Stomach (tissue), 9 donors: ENCODE results near the gene ARMC3. TPM values are rescaled to one million over a fixed set of nuclear protein-coding genes. Genes with fewer than 3 reads are reported as not detected.
"Not testable (repeated sequence)": the region's sequence is repeated elsewhere in the genome, so short reads cannot be mapped to it uniquely, and the experiment has no call there.

Source experiments
- DNase-seq, 2 donors: peaks; one replicate each; pipeline versions ENCODE4 v3.0.0 to v3.0.0-alpha.2; 2013 to 2019
- H3K27ac ChIP-seq, 5 donors: fragments of 200-600 bp in 4 of 5; sonication (generic) in 4 of 5; one replicate each; pipeline ENCODE4 v1.5.1; 2013 to 2019; ENCODE audit warnings: mild to moderate bottlenecking in 1 of 5, moderate library complexity in 1 of 5
- H3K27me3 ChIP-seq, 3 donors: fragments of 200-600 bp; sonication (generic); one replicate each; pipeline ENCODE4 v1.5.1; 2017 to 2019; ENCODE audit warnings: mixed run types in 1 of 3
- H3K36me3 ChIP-seq, 4 donors: fragments of 200-600 bp; sonication (generic); 1 replicate in 3 of 4; 2 replicates in 1 of 4; pipeline ENCODE4 v1.5.1; 2016 to 2019
- H3K4me1 ChIP-seq, 4 donors: fragments of 200-600 bp; sonication (generic); one replicate each; pipeline ENCODE4 v1.5.1; 2016 to 2019
- H3K4me3 ChIP-seq, 4 donors: fragments of 200-600 bp; sonication (generic) in 3 of 4; one replicate each; pipeline ENCODE4 v1.5.1; 2016 to 2019; ENCODE audit warnings: mild to moderate bottlenecking in 1 of 4
- H3K9me3 ChIP-seq, 4 donors: fragments of 200-600 bp; sonication (generic); one replicate each; pipeline ENCODE4 v1.5.1; 2016 to 2019
- CTCF ChIP-seq, 7 experiments: fragments of 450-650 bp in 4 of 7; fragments of 200-600 bp in 3 of 7; sonication (generic) in 3 of 7; IDR thresholded peaks; one replicate each; pipeline ENCODE4 v1.5.1; 2016 to 2019; ENCODE audit warnings: antibody characterized with exemption in 7 of 7, control low read depth in 2 of 7, mild to moderate bottlenecking in 1 of 7
- EP300 ChIP-seq: sonication (generic); formaldehyde crosslinking; IDR thresholded peaks from one replicate; pipeline ENCODE4 v1.6.1; 2017; ENCODE audit warnings: antibody characterized with exemption
- POLR2A ChIP-seq, 4 donors: fragments of 450-650 bp; IDR thresholded peaks; one replicate each; pipeline ENCODE4 v1.6.1; 2016; ENCODE audit warnings: antibody characterized with exemption in 4 of 4, control low read depth in 2 of 4, mild to moderate bottlenecking in 1 of 4, moderate library complexity in 1 of 4
- POLR2AphosphoS5 ChIP-seq, 3 donors: sonication (generic); formaldehyde crosslinking; IDR thresholded peaks; one replicate each; pipeline ENCODE4 v1.6.1; 2016; ENCODE audit warnings: antibody characterized with exemption in 3 of 3
- WGBS, 5 donors: extraction: QIAGEN DNeasy Blood & Tissue Kit in 3 of 5; methylation state at CpG; one replicate each; pipeline versions ENCODE4 v1.1.5 to v1.1.7; 2013 to 2018; 5-methylcytosine and 5-hydroxymethylcytosine counted together
- intact Hi-C: fragments of 100-400 bp; cut with DNase I; formaldehyde crosslinking; loops from one replicate; pipeline ENCODE4 v1.15.1; 2023; ENCODE audit warnings: low total_unique reads
- polyA plus RNA-seq, 3 donors: library from polyadenylated mRNA; stranded (reverse); fragments of 200-250 nt; gene quantifications; one replicate each; pipeline ENCODE4 v1.2.3, GENCODE V29; 2013
- total RNA-seq, 5 donors: library from RNA; depleted of rRNA; stranded (reverse); fragments of >200 nt; gene quantifications; one replicate each; pipeline versions ENCODE4 v1.1.0 to v1.2.3, GENCODE V29; 2014 to 2016
- donor health status: healthy with polysubstance abuse.
- donor health status: Bipolar disorder and iron deficiency.
- donor health status: healthy.

ARMC3 gene
- total and polyA plus RNA-seq, 8 donors = not detected

- intact Hi-C loops = no loop called here
- Histone ChIP-seq H3K27ac (no peak overlapping the region), H3K9me3 (no peaks in the 10 kb centered on the region), H3K36me3 (no peaks in the 10 kb centered on the region), H3K4me3 (no peak overlapping the region), H3K27me3 (no peaks in the 10 kb centered on the region), H3K4me1 (peaks cover 13 to 38% (median 23%) of the 10 kb centered on the region in 4 donors)
- TF ChIP-seq POLR2AphosphoS5 (IDR thresholded peaks at IDR 0.05) = peak in 1 of 3 donors; percentile 8
- peak in 4 of 7 experiments; percentile 69 to 80 (median 73) for TF ChIP-seq CTCF (IDR thresholded peaks at IDR 0.05)
- TF ChIP-seq EP300 = no peak
- TF ChIP-seq POLR2A (IDR thresholded peaks at IDR 0.05) = no peak
- 50 to 59% (median 52%) methylated on average over 16 of the region's 16 CpGs for WGBS, 5 donors
- peak; percentile 90 to 91 for DNase-seq
Measured at GRCh38 chr10:23067939-23068775, 140.3 kb downstream of the ARMC3 start.

DNA sequence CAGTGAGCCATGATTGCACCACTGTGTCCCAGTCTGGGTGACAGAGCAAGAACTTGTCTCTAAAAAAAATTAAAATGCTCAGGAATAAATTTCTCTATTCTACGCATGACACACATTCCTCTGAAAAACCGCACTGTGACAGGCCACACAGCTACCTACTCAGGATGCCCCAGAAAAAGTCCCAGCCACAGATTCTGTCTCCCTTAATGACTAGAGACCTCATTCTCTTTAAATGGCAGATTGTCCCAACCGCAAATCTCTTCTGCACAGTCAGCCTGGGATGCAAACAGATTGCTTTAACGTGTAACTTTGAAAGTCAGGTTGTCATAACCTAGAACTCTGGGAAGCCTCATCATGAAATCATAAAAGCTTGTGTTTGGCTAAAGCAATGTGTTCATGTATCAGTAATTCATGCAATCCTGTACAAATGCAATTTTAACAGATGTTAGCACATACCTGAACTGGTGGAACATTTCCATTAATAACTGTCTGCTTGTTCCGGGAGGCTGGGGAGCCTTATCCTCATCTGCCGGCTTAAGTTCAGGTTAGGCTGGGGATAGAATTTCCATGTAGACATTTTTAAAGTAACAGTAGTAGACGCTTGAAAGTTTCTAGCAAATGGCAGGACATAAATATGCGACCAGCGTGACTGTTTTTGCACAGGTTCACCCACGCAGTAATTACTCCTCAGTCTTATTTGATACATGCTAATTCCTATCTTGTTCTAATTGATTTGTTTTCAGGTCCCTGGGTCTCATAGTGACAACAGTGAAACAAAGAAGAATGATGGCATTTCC, 141.4 kb downstream of the ARMC3 start:
- DNase-seq = no peak
- TF ChIP-seq EP300 (no peak), POLR2AphosphoS5 (IDR thresholded peaks at IDR 0.05) (no peak), POLR2A (IDR thresholded peaks at IDR 0.05) (no peak), CTCF (IDR thresholded peaks at IDR 0.05) (no peak)
- intact Hi-C loops = no loop called here
- no peaks in the 10 kb centered on the region for H3K27me3 ChIP-seq
- no peak overlapping the region for H3K4me3 ChIP-seq
- peaks cover 13 to 27% (median 19%) of the 10 kb centered on the region in 4 donors for H3K4me1 ChIP-seq
- WGBS, 5 donors = 72 to 88% (median 78%) methylated on average over 10 of the region's 10 CpGs
- no peak overlapping the region for H3K27ac ChIP-seq
- no peaks in the 10 kb centered on the region for H3K36me3 ChIP-seq
- H3K9me3 ChIP-seq = no peaks in the 10 kb centered on the region

DNA sequence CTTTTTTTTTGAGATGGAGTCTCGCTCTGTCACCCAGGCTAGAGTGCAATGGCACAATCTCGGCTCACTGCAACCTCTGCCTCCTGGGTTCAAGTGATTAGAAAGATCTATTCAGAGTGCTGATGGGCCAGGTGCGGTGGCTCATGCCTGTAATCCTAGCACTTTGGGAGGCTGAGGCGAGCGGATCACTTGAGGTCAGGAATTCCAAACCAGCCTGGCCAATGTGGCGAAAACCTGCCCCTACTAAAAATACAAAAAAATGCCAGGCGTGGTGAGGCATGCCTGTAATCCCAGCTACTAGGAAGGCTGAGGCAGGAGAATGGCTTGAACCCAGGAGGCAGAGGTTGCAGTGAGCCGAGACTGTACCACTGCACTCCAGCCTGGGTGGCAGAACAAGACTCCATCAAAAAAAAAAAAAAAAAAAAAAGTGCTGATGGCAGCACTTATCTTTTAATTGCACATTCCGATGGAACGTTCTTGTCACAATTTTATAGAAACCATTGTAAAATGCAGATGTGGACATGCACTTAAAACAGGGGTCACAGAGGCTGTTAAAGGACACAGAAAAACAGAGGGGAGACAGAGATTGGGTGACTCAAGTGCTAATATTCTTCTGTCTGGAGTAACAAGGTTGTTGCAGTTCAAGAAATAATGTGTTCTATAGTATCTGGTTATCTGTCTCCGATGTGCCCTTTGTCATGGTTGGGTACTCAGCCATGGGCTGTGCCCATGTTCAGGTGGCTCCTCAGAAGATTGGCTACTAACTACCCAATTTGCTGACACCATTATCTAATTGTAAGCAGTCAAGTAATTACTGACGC, 142.4 kb downstream of the ARMC3 start:
- H3K27me3 ChIP-seq, H3K9me3 ChIP-seq, H3K36me3 ChIP-seq, H3K27ac ChIP-seq, intact Hi-C loops, H3K4me3 ChIP-seq, DNase-seq: not testable (repeated sequence)
- H3K4me1 ChIP-seq = peaks cover 6 to 17% (median 9%) of the 10 kb centered on the region in 4 donors
- WGBS, 5 donors = 87 to 95% (median 91%) methylated on average over 12 of the region's 12 CpGs

DNA sequence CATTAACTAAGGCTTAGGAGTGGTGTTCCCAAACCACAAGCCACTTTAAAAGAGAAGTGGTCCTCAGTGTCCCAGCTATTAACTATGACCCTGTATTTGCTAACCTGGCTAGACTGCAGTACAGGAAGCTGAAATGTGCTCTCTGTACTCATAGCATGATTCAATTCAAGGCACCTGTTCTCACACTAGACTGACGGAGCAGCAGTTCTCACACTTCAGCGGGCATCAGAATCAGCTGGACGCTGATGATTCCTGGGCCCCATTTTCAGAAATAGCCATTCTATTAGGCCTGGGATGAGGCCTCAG, 143.0 kb downstream of the ARMC3 start:
- TF ChIP-seq EP300 = no peak
- TF ChIP-seq POLR2AphosphoS5 (IDR thresholded peaks at IDR 0.05) = no peak
- no peak for TF ChIP-seq CTCF (IDR thresholded peaks at IDR 0.05)
- TF ChIP-seq POLR2A (IDR thresholded peaks at IDR 0.05) = no peak
- Histone ChIP-seq H3K9me3 (no peaks in the 10 kb centered on the region), H3K4me3 (no peak overlapping the region), H3K27ac (no peak overlapping the region), H3K36me3 (no peaks in the 10 kb centered on the region), H3K27me3 (no peaks in the 10 kb centered on the region), H3K4me1 (peaks cover under 1 to 11% (median 3%) of the 10 kb centered on the region in 4 donors)
- no peak for DNase-seq
- intact Hi-C loops = no loop called here
- WGBS, 5 donors = 73 to 94% (median 92%) methylated on average over 3 of the region's 3 CpGs

DNA sequence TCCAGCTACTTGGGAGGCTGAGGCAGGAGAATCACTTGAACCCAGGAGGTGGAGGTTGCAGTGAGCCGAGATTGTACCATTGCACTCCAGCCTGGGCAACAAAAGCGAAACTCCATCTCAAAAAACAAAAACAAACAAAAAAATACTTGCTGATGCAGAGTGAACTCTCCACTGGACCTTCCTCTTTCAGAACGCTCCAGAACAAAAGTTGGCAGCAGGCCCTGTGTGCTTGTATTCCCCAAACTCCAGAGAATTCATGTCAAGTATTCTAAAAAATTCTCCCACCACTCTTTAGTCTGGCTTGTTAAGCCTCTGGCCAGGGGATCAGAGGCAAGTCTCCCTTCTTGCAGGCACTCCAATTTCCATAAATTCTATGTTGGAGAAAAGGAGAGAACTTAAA, 144.7 kb downstream of the ARMC3 start:
- DNase-seq = peak in 1 of 2 donors; percentile 29
- H3K9me3 ChIP-seq, H3K27ac ChIP-seq, H3K4me3 ChIP-seq, H3K27me3 ChIP-seq, intact Hi-C loops, H3K36me3 ChIP-seq, H3K4me1 ChIP-seq: not testable (repeated sequence)
- 42 to 68% (median 58%) methylated on average over 3 of the region's 3 CpGs for WGBS, 5 donors
